ENCODE results near the gene PAK4.
A peak's percentile ranks its signal among the peaks of the same experiment; 100 is the strongest.
"Not testable (repeated sequence)": the region's sequence is repeated elsewhere in the genome, so short reads cannot be mapped to it uniquely, and the experiment has no call there.

PAK4 gene

GRCh38 chr19:39209196-39209595, 83.6 kb downstream of the PAK4 start:
- H3K4me3 ChIP-seq (ENCODE audit: low read depth, low read length) = no peak overlapping the region
- TF ChIP-seq CTCF (conservative IDR thresholded peaks at IDR 0.05; ENCODE audit: low read depth, low read length) = no peak
- no peak for DNase-seq (ENCODE audit: low read depth)

- H3K4me3 ChIP-seq (ENCODE audit: low read depth, low read length) = no peak overlapping the region
- no peak for DNase-seq (ENCODE audit: low read depth)
- no peak for TF ChIP-seq CTCF (conservative IDR thresholded peaks at IDR 0.05; ENCODE audit: low read depth, low read length)
These were observed 86.3 kb downstream of the PAK4 start for GRCh38 chr19:39211731-39212374.

GRCh38 chr19:39212375-39212742, 86.8 kb downstream of the PAK4 start:
- peak; percentile 59 for TF ChIP-seq CTCF (conservative IDR thresholded peaks at IDR 0.05; ENCODE audit: low read depth, low read length)
- no peak overlapping the region for H3K4me3 ChIP-seq (ENCODE audit: low read depth, low read length)
- peak; percentile 14 for DNase-seq (ENCODE audit: low read depth)

GRCh38 chr19:39215323-39215722, 89.7 kb downstream of the PAK4 start:
- not testable (repeated sequence) for DNase-seq (ENCODE audit: low read depth); H3K4me3 ChIP-seq (ENCODE audit: low read depth, low read length)

- no peak overlapping the region for H3K4me3 ChIP-seq (ENCODE audit: low read depth, low read length)
- TF ChIP-seq CTCF (conservative IDR thresholded peaks at IDR 0.05; ENCODE audit: low read depth, low read length) = no peak
- no peak for DNase-seq (ENCODE audit: low read depth)
These were observed 91.5 kb downstream of the PAK4 start for GRCh38 chr19:39217094-39217493.

GRCh38 chr19:39218230-39219007, 92.8 kb downstream of the PAK4 start:
- DNase-seq (ENCODE audit: low read depth) = no peak
- no peak overlapping the region for H3K4me3 ChIP-seq (ENCODE audit: low read depth, low read length)
- TF ChIP-seq CTCF (conservative IDR thresholded peaks at IDR 0.05; ENCODE audit: low read depth, low read length) = no peak

- not testable (repeated sequence) for DNase-seq (ENCODE audit: low read depth); H3K4me3 ChIP-seq (ENCODE audit: low read depth, low read length)
These were observed 93.5 kb downstream of the PAK4 start for GRCh38 chr19:39219108-39219507.

- no peak overlapping the region for H3K4me3 ChIP-seq (ENCODE audit: low read depth, low read length)
- TF ChIP-seq CTCF (conservative IDR thresholded peaks at IDR 0.05; ENCODE audit: low read depth, low read length) = no peak
- peak; percentile 62 for DNase-seq (ENCODE audit: low read depth)
These were observed 98.2 kb downstream of the PAK4 start for GRCh38 chr19:39223703-39224279.

All from choroid plexus epithelial cell (primary cell).